Loucy (cell line): ENCODE measurements around the gene PRDM8.

Source experiments
- H2AFZ ChIP-seq: fragments of 200-600 bp; sonication (generic); 2 replicates; pipeline ENCODE4 v1.6.0; 2016; ENCODE audit warnings: antibody characterized with exemption, mild to moderate bottlenecking, low read length, moderate library complexity
- H3F3A ChIP-seq: fragments of 200-600 bp; 2 replicates; pipeline ENCODE4 v1.6.0; 2016; ENCODE audit warnings: antibody characterized with exemption, low read depth, mild to moderate bottlenecking
- H3K27me3 ChIP-seq: fragments of 200-600 bp; sonication (generic); 2 replicates; pipeline ENCODE4 v1.6.1; 2014; ENCODE audit warnings: low read length, mild to moderate bottlenecking; ENCODE audit not compliant: insufficient read depth, poor library complexity, severe bottlenecking
- H3K36me3 ChIP-seq: fragments of 200-600 bp; sonication (generic); 2 replicates; pipeline ENCODE4 v1.6.1; 2016; ENCODE audit warnings: low read length; ENCODE audit not compliant: insufficient read depth
- H3K4me1 ChIP-seq: fragments of 200-600 bp; sonication (generic); 2 replicates; pipeline ENCODE4 v1.5.1; 2014; ENCODE audit warnings: low read length, mild to moderate bottlenecking; ENCODE audit not compliant: insufficient read depth, poor library complexity, severe bottlenecking
- H3K4me2 ChIP-seq: fragments of 200-600 bp; sonication (generic); 2 replicates; pipeline ENCODE4 v1.6.0; 2014; ENCODE audit warnings: antibody characterized with exemption, low read length, low read depth, mild to moderate bottlenecking; ENCODE audit not compliant: poor library complexity, severe bottlenecking
- H3K4me3 ChIP-seq: fragments of 200-600 bp; sonication (generic); 2 replicates; pipeline ENCODE4 v1.5.1; 2014; ENCODE audit warnings: low read length, mild to moderate bottlenecking, mixed read lengths; ENCODE audit not compliant: poor library complexity, severe bottlenecking
- H3K79me2 ChIP-seq: fragments of 200-600 bp; sonication (generic); 2 replicates; pipeline ENCODE4 v1.6.1; 2014; ENCODE audit warnings: low read length; ENCODE audit not compliant: insufficient read depth
- H3K9ac ChIP-seq: fragments of 200-600 bp; sonication (generic); 2 replicates; pipeline ENCODE4 v1.6.0; 2014; ENCODE audit warnings: mild to moderate bottlenecking, low read depth, low read length, moderate library complexity; ENCODE audit not compliant: poor library complexity, severe bottlenecking
- H3K9me2 ChIP-seq: fragments of 200-600 bp; sonication (generic); replicated peaks from 2 replicates; pipeline ENCODE4 v1.6.1; 2016; ENCODE audit warnings: low read depth, low read length, mixed read lengths
- H3K9me3 ChIP-seq: fragments of 200-600 bp; sonication (generic); 2 replicates; pipeline ENCODE4 v1.6.1; 2014; ENCODE audit warnings: mild to moderate bottlenecking, antibody characterized with exemption, low read length, low read depth; ENCODE audit not compliant: insufficient read depth
- H4K20me1 ChIP-seq: fragments of 200-600 bp; sonication (generic); 2 replicates; pipeline ENCODE4 v1.6.0; 2014; ENCODE audit warnings: antibody characterized with exemption, low read length, mild to moderate bottlenecking; ENCODE audit not compliant: insufficient read depth, poor library complexity, severe bottlenecking
- CTCF ChIP-seq: fragments of 200-600 bp; sonication (generic); conservative IDR thresholded peaks from 2 replicates; pipeline ENCODE4 v1.5.1; 2014; ENCODE audit warnings: mild to moderate bottlenecking, antibody characterized with exemption, low read length
- EZH2phosphoT487 ChIP-seq: fragments of 200-600 bp; IDR thresholded peaks from 2 replicates; pipeline ENCODE4 v1.6.1; 2018; ENCODE audit warnings: antibody characterized with exemption, mild to moderate bottlenecking, moderate library complexity, borderline replicate concordance

Gene PRDM8

GRCh38 chr4:80219301-80220025 lies 22.2 kb downstream of the PRDM8 start:
- TF ChIP-seq CTCF (no peak), EZH2phosphoT487 (no peak)
- Histone ChIP-seq H3K4me1 (no peaks in the 10 kb centered on the region), H3K27me3 (no peaks in the 10 kb centered on the region), H3F3A (no peaks in the 10 kb centered on the region), H3K4me3 (no peak overlapping the region), H3K9ac (no peak overlapping the region), H3K9me2 (no peaks in the 10 kb centered on the region), H3K4me2 (no peak overlapping the region), H3K9me3 (no peaks in the 10 kb centered on the region), H2AFZ (0 out of 2 replicates have a peak overlapping the region, but pooled peaks have one; percentile 3), H4K20me1 (no peaks in the 10 kb centered on the region), H3K36me3 (no peaks in the 10 kb centered on the region), H3K79me2 (no peaks in the 10 kb centered on the region)

GRCh38 chr4:80220711-80221110 lies 23.4 kb downstream of the PRDM8 start:
- no peaks in the 10 kb centered on the region for H3K9me2 ChIP-seq
- H3K4me1 ChIP-seq: peaks cover 5% of the 10 kb centered on the region
- H3F3A ChIP-seq: no peaks in the 10 kb centered on the region
- no peaks in the 10 kb centered on the region for H3K36me3 ChIP-seq
- H3K27me3 ChIP-seq: no peaks in the 10 kb centered on the region
- no peak overlapping the region for H3K4me3 ChIP-seq
- no peaks in the 10 kb centered on the region for H4K20me1 ChIP-seq
- no peaks in the 10 kb centered on the region for H3K79me2 ChIP-seq
- no peak overlapping the region for H3K4me2 ChIP-seq
- H3K9me3 ChIP-seq: no peaks in the 10 kb centered on the region
- TF ChIP-seq CTCF (no peak), EZH2phosphoT487 (no peak)
- no peak overlapping the region for H2AFZ ChIP-seq
- H3K9ac ChIP-seq: no peak overlapping the region

GRCh38 chr4:80221161-80221560 lies 23.9 kb downstream of the PRDM8 start:
- H3K27me3 ChIP-seq: no peaks in the 10 kb centered on the region
- H3K4me1 ChIP-seq: peaks cover 5% of the 10 kb centered on the region

More at GRCh38 chr4:80221161-80221560, 23.9 kb downstream of the PRDM8 start:
- H3K9me3 ChIP-seq: no peaks in the 10 kb centered on the region
- no peak overlapping the region for H3K4me3 ChIP-seq
- no peak overlapping the region for H2AFZ ChIP-seq
- H3K4me2 ChIP-seq: no peak overlapping the region
- H4K20me1 ChIP-seq: no peaks in the 10 kb centered on the region
- no peaks in the 10 kb centered on the region for H3F3A ChIP-seq
- H3K36me3 ChIP-seq: no peaks in the 10 kb centered on the region
- H3K9ac ChIP-seq: no peak overlapping the region
- H3K79me2 ChIP-seq: no peaks in the 10 kb centered on the region
- TF ChIP-seq CTCF: peak; percentile 58
- no peak for TF ChIP-seq EZH2phosphoT487
- no peaks in the 10 kb centered on the region for H3K9me2 ChIP-seq
